ENCODE results near the gene MXD4.
"Not testable (repeated sequence)": the region's sequence is repeated elsewhere in the genome, so short reads cannot be mapped to it uniquely, and the experiment has no call there.

The MXD4 gene

GRCh38 chr4:2249526-2250356, 12.2 kb downstream of the MXD4 start:
- no peak for DNase-seq

GRCh38 chr4:2248821-2249261, 13.1 kb downstream of the MXD4 start:
- DNase-seq, result no peak

- DNase-seq, result no peak
These were observed 13.7 kb downstream of the MXD4 start for GRCh38 chr4:2248044-2248780.

DNA sequence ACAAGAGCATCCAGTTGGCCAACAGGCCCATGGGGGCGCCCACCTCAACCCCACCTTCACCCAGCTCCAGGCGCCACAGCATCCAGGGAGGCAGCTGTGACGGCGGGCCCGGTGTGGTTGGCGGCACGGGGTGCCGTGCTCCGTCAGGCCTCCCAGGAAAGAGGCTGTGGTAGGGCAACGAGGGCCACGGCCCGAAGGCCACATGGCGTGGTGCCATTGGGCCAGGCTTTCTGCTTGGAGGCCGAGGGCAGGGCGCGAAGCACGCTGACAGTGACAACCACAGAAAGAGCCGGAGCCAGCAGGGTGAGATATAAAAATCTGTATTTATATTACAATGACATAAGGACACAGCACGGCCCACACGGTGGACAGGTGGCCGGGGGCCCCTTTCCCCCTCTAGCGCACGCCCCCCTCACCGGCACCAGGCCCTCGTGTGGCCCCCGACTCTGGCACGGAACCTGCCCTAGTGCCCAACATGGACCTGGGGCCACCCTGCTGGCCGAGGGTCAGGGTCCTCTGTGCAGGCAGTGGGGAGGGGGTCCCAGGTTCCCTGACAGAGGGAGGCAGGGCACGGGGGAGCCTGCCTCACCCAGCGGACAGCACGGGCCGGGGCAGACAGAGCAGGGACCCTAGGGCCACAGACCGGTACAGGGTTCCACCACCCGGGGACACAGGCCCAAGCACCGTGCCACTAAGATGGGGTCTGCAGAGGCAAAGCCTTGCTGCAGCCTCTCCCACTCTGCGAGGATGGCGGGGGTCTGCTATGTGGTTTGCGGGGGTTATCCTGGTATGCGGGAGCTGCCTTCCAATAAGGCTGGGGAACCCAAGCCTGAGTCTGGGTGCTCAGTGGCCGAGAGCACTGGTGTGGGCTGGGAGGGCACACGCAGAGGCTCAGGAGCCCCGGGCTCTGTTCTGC, 14.5 kb downstream of the MXD4 start:
- DNase-seq, result no peak

DNA sequence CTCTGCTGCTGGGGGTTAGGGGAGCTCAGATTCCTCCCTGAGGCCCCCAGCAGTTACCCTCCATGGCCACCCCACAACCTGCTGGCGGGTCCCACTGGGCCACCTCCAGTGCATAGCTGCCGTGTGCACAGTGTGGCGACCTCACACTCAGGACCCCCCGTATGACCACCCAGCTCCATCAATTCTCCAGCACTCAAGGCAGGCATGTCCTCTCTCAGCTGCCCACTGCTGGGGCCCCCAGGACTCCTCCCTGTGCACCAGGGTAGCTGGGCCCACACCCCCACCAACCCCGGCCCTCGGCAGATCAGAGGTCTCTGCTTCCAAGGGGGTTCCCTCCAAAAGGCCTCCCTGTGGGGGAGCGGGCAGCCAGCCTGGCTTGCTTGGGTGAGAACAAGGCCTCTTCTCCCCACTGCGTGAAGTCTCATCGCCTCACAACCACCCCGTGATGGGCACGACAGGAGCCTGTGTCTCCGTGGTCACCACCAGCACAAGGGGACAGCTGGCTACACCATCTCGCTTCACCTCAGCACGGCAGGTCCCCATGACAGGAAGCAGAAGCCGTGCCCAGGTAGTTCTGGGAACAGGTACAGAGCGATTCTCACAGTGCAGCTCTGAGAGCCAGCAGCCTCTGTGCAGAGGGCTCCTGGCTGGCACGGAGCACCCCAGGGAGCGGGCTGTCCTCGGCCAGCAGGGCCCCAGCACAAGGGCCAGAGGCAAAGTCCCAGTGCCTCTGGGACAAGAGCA, 15.4 kb downstream of the MXD4 start:
- no peak for DNase-seq

DNA sequence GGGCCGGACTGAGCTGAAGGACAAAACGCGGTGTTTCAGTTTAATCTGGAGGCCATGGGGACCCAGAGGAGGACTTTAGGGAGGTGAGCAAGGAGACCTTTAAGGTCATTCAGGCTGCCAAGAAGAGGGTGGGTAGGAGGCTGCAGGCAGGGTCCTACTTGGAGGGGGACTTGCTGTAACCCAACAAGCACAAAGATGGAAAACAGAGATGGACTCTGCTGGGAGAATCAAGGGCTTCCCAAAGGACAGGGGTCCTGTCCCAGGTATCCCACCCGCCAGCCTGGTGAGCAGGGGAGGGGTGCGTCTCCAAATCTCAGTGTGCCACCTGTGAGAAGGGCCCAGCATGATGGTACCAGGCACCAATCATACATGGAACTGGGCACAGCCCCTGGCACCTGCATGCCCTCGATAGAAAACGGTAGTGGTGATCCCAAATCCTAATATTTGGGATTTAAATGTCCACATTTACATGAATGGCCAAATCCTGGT, 16.1 kb downstream of the MXD4 start:
- DNase-seq, result no peak

DNA sequence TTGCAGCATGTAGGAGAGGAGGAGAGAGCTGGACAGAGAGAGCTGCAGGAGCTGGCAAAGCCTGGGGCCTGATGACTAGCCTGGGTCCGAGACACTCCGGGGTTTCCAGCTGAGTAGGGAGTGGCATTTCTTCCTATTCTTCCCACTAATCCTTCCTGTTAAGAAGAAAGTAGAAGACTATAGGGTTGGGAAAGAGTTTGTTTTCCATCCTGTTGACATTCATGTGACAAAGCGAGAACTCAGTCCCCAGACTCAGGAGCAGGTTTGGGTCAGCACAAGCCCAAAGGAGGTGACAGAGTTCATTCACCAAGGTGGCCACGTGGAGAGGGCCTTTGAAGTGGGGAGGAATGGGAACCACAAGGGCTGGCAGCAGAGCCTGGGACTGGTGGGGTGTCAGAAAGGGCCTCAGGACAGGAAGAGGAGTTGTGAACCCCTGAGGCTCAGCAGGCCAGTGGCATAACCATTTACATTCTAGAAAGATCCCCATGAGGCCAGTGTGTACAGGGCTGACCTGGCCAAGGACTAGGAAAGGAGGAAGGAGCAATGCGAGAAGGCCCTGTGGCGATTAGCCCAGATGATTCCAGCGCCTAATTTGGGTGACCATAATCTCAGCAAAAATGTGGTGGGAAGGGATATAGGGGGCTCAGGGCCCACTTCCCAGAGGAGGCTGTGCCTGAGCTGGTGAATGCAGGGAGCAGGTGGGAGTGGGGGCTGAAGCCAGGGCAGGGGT, 16.7 kb downstream of the MXD4 start:
- no peak for DNase-seq

GRCh38 chr4:2243681-2244380, 18.1 kb downstream of the MXD4 start:
- no peak for DNase-seq

DNA sequence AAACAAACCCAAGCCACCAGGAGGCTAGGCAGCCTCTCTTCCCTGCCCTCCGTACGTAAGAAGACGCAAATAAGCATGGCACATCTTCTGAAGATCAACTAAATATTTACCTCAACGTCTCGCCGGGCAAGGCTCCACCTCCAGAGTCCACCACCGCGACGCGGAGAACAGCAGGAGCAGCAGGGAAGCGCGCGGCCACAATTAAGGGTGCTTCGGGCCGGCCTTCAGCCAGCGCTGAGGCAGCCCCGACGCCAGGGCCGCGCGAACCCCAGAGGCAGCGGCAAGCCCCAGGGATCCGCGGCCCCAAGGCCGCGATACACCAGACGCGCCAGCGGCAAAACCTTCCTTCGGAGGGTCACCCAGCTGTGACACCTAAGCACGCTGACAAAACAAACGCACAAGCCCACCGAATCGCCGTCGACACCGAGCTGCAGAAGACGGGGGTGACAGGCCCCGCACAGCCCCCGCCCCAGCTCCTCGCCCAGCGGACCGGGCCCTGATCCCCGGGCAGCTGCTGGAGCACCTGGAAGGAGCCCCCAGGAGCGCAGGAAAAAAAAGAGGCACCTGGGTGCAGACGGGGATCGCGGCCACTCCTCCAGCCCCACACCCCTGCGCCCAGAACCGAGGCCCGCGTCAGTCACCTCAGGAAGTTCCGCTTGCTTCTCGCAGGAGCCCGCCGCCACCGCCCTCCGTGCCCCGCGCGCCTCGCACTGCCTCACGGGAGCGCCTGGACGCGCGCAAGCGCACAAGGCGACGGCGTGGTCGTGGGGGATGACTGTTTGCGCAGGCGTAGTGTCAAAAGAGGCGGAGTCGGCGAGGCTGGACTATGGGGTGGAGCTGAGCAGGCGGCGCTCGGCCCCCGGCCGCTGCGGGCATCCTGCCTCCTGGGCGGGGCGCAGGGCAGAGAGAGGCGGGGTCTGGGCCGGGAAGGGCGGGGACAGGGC, 20.2 kb downstream of the MXD4 start, which contains the start of the genes HAUS3 and POLN:
Gene HAUS3, minus strand, starts transcription at position 712 of the 944 bp plus-strand sequence. CDS start 1,175 bp downstream, outside the sequence.
Gene POLN, minus strand, starts transcription at position 712 of the 944 bp plus-strand sequence. CDS start 12,890 bp downstream, outside the sequence.
- peak; percentile 40 for DNase-seq

DNA sequence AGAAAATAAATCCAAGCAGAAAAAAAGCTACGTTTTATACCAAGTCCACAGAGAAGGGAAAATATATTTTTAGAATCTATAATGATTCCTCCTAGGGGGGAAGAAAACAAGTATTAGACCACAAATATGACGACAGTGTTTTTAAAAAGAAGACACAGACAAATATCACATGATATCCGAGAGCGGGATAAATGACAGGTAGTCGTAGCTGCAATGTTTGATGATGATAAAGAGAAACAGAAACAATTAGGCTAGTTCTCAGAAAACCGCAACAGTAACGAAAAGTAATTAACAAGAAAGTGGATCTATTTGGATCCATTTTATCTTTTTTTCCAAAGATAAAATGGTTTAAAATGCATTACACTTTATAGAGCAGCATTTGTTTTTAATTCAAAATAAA, 20.9 kb downstream of the MXD4 start:
- DNase-seq, result no peak

GRCh38 chr4:2236944-2237666, 24.8 kb downstream of the MXD4 start:
- no peak for DNase-seq

DNA sequence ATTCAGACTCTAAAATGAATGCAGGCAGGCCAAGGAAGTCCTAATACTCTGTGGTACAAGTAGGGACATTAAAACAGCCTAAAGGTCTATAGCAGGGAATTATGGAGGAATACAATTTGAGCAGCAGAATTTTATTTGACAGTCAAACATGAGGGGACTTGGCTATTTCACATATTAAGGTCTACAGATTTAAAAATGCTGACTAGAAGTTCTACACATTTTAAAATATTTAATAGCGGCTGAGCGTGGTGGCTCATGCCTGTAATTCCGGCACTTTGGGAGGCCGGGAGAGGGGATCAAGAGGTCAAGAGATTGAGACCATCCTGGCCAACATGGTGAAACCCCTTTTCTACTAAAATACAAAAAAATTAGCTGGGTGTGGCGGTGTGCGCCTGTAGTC, 30.8 kb downstream of the MXD4 start:
- DNase-seq, result no peak

DNA sequence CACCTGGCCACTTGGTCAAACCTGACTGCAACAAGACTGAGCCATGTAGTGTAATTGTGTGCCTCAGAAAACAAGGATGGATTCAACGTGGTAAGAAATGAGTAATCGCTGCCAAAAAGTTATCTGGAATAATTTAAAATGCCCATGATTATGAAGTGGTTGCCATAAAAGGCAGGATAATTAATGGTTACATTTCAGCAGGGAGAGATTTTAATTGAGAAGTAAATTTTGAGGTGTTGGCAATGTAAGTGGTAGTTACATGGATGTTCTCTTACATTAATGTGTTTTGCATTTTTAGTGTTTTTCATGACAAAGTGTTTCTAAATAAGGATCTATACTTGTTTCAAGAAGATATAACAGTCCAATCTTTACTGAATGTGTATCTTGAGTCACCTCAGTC, 35.6 kb downstream of the MXD4 start:
- no peak for DNase-seq

DNA sequence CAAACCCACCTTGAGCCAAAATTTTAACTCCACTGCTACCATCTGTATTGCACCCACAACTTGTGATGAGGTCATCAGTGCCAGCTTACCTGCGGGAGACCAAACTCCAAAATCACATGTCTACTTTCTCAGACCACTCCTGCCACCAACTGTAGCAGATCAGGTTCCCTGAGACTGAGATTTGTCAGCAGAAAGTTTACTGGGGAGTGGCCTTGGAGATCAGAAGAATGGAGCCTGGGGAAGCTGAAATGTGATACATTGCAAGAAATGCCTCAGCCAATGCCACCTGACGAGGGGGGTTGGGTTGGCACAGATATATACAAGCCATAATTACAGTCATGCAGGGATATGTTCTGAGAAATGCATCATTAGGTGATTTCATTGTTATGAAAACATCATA, 39.1 kb downstream of the MXD4 start:
- DNase-seq, result no peak

- not testable (repeated sequence) for DNase-seq
These were observed 40.5 kb downstream of the MXD4 start for GRCh38 chr4:2221378-2221777.

GRCh38 chr4:2220016-2220630, 41.8 kb downstream of the MXD4 start:
- no peak for DNase-seq

DNA sequence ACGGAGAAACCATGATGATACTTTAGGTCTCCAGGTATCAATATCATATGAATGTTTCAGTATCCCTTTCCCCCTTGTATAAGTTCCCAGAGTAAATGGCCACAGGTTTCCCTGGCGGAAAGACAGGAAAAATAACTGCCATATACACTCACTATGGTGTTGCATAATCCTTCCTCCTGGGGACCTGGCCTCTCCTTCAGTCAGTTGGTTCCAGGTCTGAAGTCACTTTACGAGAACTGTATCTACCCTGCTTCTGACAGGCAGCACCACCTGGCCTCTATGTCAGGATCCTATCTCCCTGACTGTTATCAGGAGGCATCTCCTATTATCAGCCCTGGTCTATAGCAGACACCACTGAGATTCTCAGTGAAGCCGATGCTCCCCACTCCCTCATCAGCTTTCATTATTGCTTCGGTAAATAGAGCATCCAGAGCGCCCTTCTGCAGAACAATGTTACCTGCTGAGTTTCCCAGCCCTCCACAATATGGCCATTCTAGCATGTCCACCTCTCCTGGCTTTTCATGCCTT, 42.6 kb downstream of the MXD4 start:
- DNase-seq, result no peak

DNA sequence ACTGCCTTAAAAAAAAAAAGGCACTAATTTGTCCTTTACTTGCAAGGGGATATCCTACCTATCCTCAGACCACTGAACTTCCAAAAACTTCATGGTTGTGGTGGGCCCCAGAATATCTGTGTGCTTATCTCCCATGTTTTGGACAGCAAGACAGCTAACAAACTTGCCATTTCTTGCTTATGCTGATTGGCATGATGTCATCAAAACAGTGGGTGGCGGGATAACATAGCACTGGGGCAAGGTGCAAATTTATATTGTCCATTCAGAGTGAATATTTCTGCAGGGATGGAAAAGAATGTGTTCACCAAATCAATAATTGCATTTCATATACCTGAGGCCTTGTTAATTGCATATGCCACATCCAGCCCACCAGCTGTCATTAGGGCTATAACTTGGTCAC, 43.5 kb downstream of the MXD4 start:
- DNase-seq, result no peak
